HG02588 (cell line): ENCODE data around the gene SARNP.
A peak's percentile ranks its signal among the peaks of the same experiment; 100 is the strongest.
"Not testable (repeated sequence)": the region's sequence is repeated elsewhere in the genome, so short reads cannot be mapped to it uniquely, and the experiment has no call there.

Experiments
- ATAC-seq: cut with Tn5 transposase; IDR thresholded peaks from one replicate; pipeline ENCODE4 v1.9.1; 2021; ENCODE audit warnings: mild to moderate bottlenecking, moderate library complexity; ENCODE audit not compliant: unreplicated experiment

The SARNP gene

DNA sequence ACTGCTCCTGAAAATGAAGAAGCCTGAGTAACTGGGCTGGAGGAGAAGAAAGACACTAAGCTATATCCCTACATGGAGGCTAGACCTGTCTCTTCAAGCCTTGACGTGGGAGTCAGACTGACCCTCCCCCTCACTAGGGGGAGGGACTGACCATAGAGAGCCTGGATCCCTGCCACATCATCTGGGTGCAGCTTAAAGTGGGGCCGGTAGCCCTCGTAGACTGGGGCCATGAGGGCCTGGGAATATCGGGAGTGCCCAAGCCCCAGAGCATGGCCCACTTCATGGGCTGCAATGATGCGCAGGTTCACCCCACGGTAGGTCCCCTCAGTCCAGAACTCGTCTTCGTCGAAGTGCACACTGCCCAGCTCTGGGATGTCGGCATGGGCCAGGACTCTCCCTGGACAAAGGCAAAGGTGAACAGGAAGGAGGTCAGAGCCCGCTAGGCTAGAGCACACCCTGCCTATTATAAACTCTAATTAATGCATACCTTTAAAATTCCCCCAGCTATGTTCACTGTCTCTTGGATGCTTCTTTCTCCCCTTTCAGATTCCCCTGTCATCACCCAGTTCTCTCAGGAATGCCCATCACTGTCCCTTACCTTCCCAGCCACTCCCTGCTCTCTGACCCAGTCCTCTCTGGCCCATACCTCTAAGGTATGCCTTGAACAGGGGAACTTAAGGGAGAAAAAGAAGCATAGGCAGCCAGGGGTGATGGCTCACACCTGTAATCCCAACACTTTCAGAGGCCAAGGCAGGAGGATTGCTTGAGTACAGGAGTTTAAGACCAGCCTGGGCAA lies 22.0 kb upstream of the SARNP start:
- no peak for ATAC-seq

DNA sequence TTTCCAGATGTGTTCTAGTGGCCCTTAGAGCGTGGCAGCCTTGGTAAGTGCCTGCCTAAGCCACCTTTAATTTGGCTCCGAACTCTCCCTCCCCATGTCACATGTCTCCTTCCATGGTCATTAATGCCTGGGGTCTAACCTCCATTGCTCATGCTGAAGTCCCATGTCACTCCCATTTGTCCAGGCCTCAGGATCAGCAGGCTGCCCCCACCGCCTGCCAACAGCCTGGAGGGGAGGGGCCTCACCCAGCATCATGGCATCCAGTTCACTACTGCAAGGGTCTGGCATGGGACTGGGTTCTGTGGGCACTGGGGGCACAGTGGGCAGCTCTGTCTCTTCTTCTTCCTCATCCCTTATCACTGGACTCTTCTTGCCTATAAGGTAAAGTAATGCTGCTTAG lies 20.8 kb upstream of the SARNP start:
- no peak for ATAC-seq

DNA sequence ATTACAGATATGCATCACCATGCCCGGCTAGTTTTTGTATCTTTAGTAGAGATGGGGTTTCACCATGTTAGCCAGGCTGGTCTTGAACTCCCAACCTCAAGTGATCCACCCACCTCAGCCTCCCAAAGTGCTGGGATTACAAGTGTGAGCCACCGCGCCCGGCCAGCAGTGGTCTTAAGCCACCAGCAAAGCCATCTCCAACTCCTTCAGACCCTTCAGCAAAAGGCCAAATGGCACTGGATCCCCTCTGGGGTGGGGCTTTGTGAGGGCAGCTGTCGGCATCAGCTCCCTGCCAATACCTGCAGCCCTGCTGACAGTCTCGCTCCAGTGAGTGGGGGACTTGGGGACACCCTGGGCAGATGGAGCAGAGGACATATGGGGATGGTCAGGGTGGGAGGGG lies 16.9 kb upstream of the SARNP start:
- not testable (repeated sequence) for ATAC-seq

DNA sequence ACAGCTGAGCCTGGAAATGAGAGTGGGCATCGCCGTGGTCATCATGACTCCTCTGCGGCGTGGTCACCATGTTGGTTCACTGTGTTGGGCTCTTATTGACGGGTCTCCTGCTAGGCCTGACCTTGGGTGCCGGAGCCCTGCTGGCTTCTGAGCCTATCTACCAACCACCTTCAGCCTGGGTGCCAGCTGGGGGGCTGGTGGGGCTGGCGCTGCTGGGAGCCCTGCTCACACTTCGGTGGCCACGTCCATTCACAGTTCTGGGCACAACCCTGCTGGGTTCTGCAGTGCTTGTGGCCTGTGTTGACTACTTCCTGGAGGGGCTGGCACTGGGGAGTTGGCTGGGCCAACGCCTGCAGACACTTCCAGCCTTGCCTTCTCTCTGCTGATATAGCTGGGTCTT lies 15.5 kb upstream of the SARNP start:
- ATAC-seq, result no peak

DNA sequence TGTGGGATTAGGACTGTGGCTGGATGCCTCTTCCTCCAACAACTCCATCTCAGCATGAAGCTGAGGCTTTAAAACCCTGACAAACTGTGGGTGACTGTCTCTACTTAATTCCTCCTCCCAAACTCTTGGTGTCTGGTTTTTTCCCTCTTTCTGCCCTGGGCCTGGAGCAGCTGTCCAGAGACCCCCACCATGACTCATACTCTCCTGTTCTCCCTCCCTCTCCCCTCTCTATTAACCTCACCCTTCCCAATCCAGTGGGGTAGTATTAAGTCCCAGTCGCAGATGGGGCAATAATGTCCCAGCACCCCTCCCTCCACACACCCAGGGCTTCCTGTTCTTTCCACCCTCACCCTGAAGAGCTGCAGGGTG lies 13.9 kb upstream of the SARNP start:
- ATAC-seq, result no peak

DNA sequence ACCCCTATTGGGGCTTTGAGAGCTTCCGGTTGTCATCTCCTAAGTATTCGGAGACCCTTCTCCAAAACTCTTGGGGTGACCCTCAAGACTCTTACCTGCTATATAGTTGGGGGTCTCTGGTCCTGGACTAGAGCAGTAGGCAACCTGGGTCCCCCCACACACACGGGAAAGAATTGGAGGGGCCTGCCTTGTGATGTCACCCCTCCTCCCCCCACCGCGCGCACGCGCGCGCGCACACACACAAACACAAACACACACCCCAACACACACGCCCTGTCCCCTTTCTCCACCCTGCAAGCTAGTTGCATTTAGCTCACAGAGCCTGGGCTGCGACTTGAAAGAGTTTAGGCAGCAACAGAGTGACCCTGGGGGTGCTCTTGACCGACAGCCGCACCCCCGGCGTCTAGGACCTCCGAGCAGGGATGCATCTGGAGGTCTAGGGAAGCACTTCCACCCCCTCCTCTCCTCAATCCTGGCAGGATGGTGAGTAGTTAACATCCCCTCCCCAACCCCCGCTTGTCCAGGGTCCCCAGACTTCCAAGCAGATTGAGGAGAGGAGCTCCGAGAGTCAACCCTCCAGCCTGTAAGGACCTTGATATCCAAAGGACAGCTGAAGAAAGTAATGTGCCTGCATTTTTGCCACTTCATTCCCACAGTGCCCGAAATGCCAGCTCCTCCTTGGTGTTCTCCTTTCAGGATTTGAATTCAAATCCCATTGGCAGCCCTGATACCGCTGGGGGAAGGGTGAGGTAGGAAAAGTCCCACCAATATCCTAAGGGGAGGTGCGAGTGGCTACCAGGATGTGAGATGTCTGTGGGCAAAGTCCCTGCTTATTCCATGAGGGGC lies 13.3 kb upstream of the SARNP start:
- no peak for ATAC-seq

DNA sequence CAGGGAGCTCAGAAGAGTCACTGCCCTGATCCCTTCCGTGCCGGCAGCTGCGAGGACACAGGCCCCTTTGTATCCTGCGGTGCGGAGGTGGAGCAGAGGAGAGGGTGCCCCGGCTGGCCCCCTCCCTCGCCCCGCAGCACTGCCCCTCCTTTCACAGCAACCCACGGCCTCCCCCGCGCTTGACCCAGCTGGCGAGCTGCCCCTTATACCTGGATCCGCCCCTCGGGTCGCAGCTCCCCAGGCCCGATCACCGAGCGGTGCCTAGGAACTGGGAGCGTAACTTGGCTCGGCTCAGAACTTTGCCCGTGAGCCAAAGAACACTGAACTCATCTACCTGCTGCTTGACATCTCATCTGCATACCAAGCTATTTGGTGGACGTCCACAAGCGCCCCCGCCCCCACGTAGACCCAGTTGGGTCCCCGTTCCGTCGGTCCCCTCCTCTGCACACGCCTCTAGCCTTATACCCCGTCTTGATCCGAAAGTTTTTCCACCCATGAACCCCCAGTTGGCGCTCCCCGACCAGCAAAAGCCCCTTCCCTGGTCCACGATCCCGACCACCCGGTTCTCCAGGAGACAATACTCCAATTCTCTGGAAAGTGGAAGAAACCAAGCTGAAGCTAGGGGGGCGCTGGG lies 12.6 kb upstream of the SARNP start:
- peak; percentile 19 for ATAC-seq

DNA sequence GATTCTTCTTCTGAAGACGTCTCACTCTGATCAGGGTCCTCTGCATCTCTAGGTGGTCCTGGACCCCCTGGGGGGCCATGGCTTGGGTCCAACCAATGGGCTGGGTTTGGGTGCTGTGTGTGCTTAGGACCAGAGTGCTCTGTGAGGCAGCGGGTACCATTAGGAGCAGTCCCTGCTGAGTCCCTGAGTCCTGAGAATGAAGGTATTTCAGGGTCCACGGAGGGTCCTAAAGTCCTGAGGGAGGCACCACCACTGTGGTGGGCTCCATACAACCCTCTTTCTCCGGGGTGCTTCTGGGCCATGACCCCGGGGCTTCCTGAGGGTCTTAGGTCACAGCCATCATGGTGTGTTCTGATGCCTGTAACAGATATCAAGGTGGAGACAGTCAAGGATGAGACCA lies 10.8 kb upstream of the SARNP start:
- no peak for ATAC-seq

DNA sequence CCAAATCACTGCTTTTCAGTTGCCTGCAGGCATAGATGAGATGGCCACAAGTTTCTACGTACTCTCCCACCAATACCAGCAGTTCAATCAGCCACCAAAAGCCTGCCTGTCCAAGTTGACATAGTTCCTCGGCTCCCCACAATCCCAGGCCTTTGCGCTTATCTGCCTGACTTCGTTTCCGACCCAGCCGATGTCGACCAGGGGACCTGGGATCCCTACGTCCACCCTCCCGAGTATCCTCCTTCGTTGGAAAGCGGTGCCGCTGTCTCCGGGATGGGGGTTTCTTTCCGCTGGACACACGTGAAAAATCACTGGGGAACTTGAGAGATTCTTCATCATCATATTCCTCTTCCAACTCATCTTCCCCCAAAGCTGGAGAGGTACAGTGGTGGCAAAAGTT lies 10.3 kb upstream of the SARNP start:
- ATAC-seq, result no peak

DNA sequence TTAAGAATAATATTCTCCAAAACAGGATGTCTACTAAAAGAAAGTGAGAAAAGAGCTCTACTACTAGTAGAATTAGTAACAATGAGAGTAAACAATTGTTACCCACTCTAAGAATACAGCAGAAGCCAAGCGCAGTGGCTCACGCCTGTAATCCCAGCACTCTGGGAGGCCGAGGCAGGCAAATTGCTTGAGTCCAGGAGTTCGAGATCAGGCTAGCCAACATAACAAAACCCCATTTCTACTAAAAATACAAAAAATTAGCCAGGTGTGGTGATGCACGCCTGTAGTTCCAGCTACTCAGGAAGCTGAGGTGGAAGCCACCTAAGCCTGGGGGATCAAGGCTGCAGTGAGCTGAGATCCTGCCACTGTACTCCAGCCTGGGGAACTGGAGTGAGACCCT lies 7.2 kb upstream of the SARNP start:
- ATAC-seq, result no peak

DNA sequence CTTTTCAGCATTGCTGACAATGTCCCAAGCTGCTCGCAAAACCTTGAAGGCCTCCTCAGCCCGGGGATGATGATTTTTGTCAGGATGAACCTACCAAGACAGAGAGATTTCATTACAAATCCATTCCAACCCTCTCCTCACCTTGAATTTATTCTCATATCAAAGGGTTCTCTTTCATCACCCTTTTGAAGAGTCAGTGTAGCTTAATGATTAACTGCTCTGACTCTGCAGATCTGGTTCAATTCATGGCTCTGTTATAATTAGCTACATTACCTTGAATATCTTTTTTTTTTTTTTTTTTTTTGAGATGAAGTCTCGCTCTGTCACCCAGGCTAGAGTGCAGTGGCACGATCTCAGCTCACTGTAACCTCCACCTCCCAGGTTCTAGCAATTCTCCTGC lies 5.9 kb upstream of the SARNP start:
- ATAC-seq, result no peak

DNA sequence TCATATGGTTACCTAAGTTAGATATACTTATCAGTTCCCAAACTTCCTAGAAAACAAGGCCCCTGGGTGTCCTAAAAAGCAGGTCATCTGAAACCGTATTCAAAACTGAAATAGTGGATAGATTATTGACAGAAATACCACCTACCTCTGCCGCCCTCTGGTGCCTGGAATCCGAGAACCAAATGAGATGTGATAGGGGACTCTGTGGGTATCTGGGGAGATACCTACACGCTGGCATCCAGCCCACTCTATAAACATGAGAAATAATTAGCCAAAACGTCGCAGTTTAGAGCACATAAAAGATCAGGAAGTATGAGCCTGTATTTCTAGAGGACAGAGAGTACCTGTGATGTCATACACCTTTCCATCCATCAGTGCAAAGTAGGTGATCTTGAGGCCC lies 4.7 kb upstream of the SARNP start:
- ATAC-seq, result no peak

DNA sequence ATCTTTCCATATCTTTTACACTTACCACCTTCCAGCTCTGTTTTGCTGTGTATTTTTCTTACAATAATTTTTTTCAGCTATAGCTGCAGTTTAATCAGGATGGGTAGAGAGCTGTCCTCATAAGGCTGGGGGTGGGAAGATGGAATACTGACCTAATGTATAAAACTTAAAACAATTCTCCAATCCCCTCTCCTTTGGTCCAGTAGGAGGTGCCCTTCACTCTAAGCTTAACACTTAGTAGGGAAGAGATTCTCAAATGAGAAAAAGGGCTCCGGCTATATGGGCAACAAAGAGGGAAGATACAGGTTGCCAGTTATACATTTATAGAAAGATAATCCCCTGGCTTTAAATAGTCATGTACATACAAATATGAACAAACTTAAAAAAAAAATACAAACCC lies 3.2 kb upstream of the SARNP start:
- no peak for ATAC-seq

DNA sequence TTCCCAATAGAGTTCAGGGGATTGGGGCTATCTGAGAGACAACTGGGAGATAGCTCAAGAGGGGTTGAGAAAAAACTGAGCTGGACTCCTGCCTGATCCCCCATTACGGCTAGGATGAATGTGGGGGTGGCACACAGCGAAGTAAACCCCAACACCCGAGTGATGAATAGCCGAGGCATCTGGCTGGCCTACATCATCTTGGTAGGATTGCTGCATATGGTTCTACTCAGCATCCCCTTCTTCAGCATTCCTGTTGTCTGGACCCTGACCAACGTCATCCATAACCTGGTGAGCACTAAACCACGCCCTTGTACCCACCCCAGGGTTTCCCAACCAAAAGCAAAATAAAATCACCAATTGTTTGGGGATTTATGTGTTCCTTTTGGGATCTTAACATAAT lies 1.4 kb upstream of the SARNP start:
- ATAC-seq, result no peak

DNA sequence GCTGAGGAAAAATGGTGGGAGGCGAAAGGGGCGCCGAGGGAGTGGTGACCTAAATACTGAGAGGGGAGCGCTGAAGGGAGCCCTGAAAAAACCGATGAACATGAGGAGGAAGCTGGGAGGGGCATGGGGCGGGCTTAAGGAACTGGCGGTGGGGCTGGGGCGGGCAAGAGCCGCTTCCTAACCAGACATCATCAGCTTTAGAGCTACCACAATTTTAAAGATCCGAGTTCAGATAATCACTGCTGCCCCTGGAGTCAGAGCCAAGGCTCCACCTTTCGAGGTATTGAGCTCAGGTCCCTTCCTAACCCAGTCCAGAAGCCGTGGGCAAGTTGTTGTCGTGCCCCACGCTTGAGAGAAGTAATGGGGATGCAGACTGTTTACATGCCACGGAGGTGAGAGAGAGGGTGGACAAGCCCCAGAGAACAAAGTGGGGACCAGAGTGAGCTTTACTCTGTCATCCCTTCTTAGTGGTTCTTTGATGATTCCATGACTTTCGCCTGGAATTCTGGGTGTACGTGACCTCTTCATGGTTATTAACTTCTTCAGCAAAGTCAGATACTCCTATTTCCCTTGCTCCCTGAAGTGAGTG lies 710 bp upstream of the SARNP start:
- peak; percentile 22 for ATAC-seq

DNA sequence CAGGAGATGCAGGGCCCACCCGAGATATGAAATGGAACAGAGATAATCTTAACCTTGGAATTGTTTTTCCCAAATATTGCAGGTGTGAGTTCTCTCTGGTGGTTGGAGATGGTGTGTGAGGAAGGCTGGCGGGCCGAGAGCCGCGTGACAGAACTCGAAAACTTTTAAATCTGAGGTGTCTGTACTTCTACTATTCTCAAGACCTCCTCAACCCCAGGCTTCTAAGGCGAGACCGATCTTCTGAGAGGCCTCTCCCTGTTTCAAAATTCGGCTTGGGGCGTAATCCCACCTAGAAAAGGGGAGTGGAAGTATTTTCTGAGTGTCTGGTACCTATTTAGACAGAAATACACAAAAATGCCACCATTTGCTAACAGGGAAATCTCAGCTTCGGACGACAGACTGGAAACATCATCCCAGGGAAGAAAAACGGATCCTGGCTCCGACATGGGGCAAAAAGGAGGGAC lies 611 bp downstream of the SARNP start:
- ATAC-seq, result no peak

DNA sequence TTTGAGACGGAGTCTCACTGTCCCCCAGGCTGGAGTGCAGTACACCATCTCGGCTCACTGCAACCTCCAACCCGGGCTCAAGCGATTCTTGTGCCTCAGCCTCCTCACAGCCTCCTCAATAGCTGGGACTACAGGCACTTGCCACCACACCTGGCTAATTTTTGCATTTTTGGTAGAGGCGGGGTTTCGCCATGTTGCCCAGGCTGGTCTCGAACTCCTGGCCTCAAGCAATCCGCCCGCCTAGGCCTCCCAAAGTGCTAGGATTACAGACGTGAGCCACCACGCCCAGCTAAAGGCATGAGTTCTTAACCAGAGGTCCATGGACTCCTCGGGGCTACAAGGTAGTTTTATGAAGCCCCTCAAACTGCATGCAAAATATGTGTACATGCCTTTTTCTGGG lies 2.1 kb downstream of the SARNP start:
- no peak for ATAC-seq

DNA sequence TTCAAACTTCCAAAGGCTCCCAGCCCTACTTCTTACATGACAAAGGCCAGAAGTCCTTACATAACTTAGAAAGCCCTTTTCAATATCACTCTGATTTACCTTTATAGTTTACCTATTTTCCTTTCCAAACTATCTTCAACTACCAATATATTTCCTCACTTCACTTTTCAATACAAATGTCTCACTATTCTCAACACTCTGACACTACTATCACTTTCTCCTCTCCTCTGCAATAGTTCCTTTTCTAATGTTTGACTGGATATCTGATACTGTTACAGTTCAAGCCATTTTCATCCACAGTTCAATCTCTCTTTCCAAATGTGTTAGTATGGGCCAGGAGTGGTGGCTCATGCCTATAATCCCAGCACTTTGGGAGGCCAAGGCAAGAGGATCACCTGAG lies 3.3 kb downstream of the SARNP start:
- no peak for ATAC-seq

DNA sequence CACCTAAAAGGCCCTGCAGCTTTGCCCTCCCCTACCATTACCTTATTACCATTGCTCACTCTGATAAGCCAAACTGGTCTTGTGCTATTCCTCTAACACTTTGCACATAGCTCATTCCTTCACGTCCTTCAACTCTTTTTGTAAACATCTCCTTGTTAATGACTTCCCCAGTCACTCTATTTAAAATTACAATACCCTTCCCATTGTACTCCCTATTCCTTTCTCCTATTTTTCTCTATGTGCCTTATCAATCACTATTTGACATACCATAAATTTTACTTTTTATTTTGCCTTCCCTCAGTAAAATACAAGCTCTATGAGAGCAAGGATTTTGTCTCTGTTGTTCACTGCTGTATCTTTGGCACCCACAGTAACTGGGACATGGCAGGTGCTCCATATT lies 5.4 kb downstream of the SARNP start:
- no peak for ATAC-seq

DNA sequence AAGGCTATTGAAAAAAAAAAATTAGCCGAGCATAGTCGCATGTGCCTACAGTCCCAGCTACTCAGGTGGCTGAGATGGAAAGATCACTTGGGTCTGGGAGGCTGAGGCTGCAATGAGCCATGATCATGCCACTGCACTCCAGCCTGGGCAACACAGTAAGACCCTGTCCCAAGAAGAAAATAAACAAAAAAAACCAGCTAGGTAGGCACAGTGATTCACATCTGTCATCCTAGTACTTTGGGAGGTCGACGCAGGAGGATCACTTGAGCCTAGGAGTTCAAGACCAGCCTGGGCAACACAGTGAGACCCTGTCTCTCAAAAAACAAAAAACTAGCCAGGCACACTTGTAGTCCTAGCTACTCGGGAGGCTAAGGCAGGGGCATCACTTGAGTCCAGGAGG lies 8.2 kb downstream of the SARNP start:
- no peak for ATAC-seq

DNA sequence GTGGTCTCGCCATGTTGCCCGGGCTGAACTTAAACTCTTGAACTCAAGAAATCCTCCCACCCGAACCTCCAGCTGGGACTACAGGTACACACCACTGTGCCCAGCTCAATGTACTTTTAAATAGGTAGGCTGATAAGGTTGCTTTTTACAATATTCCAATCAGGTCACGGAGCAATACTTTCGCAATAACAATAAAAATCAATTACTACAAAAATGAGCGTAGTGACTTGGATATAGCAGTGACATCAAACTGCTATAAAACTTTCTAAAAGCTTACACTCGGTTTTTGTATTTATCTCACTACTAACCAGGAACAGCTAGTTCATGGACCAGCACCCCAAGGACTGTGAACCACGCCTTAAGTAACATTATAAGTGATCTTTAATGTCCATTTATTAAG lies 10.5 kb downstream of the SARNP start:
- no peak for ATAC-seq

DNA sequence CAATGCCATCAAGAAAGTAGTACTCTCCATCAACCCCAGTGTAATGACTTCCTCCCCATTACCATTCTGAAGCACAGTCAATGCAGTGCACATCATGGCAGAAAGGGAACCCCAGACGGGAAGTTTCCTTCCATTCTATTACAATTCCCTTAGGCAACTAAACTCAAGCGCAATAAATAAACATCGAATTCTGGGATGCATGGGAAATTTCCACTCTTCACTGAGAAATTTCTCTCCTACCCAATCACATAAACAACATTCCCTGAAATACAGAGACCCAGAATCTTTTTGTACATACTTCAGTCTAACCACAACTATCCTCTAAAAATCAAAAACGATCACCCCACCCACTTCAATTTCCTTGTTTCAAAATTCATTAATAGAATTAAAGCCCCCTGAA lies 20.0 kb downstream of the SARNP start:
- ATAC-seq, result no peak
